ENCODE data around the gene RHOT2. TPM values are rescaled to one million over a fixed set of nuclear protein-coding genes. Genes with fewer than 3 reads are reported as not detected.

The RHOT2 gene
- total and polyA plus RNA-seq, 2 donors (not counting 3 experiments of a cell fraction or from before 2014, with no cell fraction given) = 106 to 139 TPM

- dilution Hi-C loops (cut with MboI; ENCODE audit: extremely low pct_ligation_motif_present, low sequenced_read_pairs) (no loop called here), intact Hi-C loops (cut with micrococcal nuclease) (no loop called here)
- no TSS peak for BruUV-seq (replicated peaks)
- H3K4me1 ChIP-seq (ENCODE audit: control insufficient read depth, extremely low read depth, insufficient read depth, low read length) = peaks cover 8% of the 10 kb centered on the region
- no peak overlapping the region for H3K4me3 ChIP-seq (replicated peaks in 1 of 3; ENCODE audit: insufficient read depth in 1 of 3, low read depth in 1 of 3, low read length in 3 of 3)
- no peak overlapping the region for H3K27ac ChIP-seq (ENCODE audit: insufficient read depth, low read depth, low read length)
- no peaks in the 10 kb centered on the region for H3K9me3 ChIP-seq (replicated peaks; ENCODE audit: control insufficient read depth, insufficient read depth, low read length)
- no peak for TF ChIP-seq MYC (IDR thresholded peaks at IDR 0.05; ENCODE audit: low read depth, low read length)
- no peak for TF ChIP-seq JUN (IDR thresholded peaks at IDR 0.05; ENCODE audit: borderline replicate concordance, insufficient read depth, insufficient read length, low read depth)
- TF ChIP-seq FOS (IDR thresholded peaks at IDR 0.05; ENCODE audit: borderline replicate concordance, insufficient read depth, low read length) = no peak
- TF ChIP-seq EZH2 (IDR thresholded peaks at IDR 0.05; ENCODE audit: borderline replicate concordance, low read depth, low read length, severe bottlenecking) = no peak
- TF ChIP-seq POLR2AphosphoS5 (IDR thresholded peaks at IDR 0.05; ENCODE audit: insufficient read depth, low read depth, low read length) = no peak
- no peak for TF ChIP-seq CTCF (IDR thresholded peaks at IDR 0.05; ENCODE audit: extremely low read depth in 1 of 2, insufficient read depth in 1 of 2, low read depth in 1 of 2, low read length in 2 of 2)
- no peak for TF ChIP-seq GATA2 (IDR thresholded peaks at IDR 0.05; ENCODE audit: insufficient read depth, insufficient read length, low read depth, low read length)
- no peak for TF ChIP-seq POLR2A (IDR thresholded peaks at IDR 0.05; ENCODE audit: low read depth, low read length)
- no peak for TF ChIP-seq MAX (IDR thresholded peaks at IDR 0.05; ENCODE audit: insufficient read depth, insufficient read length)
- H4K20me1 ChIP-seq (replicated peaks; ENCODE audit: control insufficient read depth, extremely low read depth, insufficient read depth, low read length) = no peaks in the 10 kb centered on the region
- H3K79me2 ChIP-seq (ENCODE audit: control insufficient read depth, insufficient read depth, low read length) = peaks cover 10% of the 10 kb centered on the region
- H3K27me3 ChIP-seq (ENCODE audit: control insufficient read depth in 2 of 2, insufficient read depth in 2 of 2, low read length in 2 of 2) = no peaks in the 10 kb centered on the region
- no peak for DNase-seq (ENCODE audit: low read depth, low spot score)
- H3K4me2 ChIP-seq (ENCODE audit: insufficient read depth, low read length) = no peak overlapping the region
- H3K9me1 ChIP-seq (replicated peaks; ENCODE audit: control insufficient read depth, extremely low read depth, insufficient read depth, low read length) = no peaks in the 10 kb centered on the region
- no peak for FAIRE-seq
- ChIA-PET CTCF (interaction anchor here (0.9 to 1.5 kb wide), 4 partner anchors 9 to 97 kb away, joined by 3 to 6 read pairs (median 3); partner anchors contain the start of genes METTL26 and RHOT2), POLR2A (no interaction called here)
- no peak overlapping the region for H3K9ac ChIP-seq (replicated peaks; ENCODE audit: extremely low read depth, insufficient read depth, low read length)
- peaks cover 3 to 17% of the 10 kb centered on the region in 2 experiments for H3K36me3 ChIP-seq (ENCODE audit: control insufficient read depth in 2 of 2, extremely low read depth in 1 of 2, insufficient read depth in 2 of 2, low read length in 2 of 2)
- H2AFZ ChIP-seq (ENCODE audit: low read depth, low read length) = no peak overlapping the region
Observed at GRCh38 chr16:676565-676902, 8.6 kb downstream of the RHOT2 start.

All from endothelial cell of umbilical vein (primary cell).